IPS-11a (cell line): ENCODE measurements around the gene FOXP1.

ENCODE experiments used
- H3K4me3 ChIP-seq: one replicate; pipeline ENCODE4 v1.5.1; 2013; ENCODE audit warnings: low read depth, low read length, control low read depth

FOXP1 gene

GRCh38 chr3:71228156-71228866 lies 355.2 kb downstream of the FOXP1 start:
- no peak overlapping the region for H3K4me3 ChIP-seq

DNA sequence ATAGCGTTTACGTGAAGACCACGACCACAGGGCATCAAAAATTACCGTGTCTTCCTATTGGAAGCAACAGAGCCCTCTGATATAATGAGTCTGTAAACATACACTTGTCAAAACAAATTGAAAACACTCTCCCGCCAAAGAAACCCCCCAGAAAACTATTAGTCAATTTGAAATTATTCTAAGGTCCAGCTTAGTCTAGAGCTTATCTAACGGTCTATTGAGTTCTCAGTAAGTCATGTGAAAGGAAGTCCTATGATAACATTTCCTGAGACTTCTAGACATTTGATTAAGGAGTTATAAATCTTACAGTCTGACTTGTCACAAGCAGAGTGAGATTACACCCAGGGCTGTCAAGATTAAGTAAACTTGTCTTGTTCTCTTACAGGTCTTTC lies 356.3 kb downstream of the FOXP1 start:
- no peak overlapping the region for H3K4me3 ChIP-seq

GRCh38 chr3:71226565-71227269 lies 356.8 kb downstream of the FOXP1 start:
- no peak overlapping the region for H3K4me3 ChIP-seq

DNA sequence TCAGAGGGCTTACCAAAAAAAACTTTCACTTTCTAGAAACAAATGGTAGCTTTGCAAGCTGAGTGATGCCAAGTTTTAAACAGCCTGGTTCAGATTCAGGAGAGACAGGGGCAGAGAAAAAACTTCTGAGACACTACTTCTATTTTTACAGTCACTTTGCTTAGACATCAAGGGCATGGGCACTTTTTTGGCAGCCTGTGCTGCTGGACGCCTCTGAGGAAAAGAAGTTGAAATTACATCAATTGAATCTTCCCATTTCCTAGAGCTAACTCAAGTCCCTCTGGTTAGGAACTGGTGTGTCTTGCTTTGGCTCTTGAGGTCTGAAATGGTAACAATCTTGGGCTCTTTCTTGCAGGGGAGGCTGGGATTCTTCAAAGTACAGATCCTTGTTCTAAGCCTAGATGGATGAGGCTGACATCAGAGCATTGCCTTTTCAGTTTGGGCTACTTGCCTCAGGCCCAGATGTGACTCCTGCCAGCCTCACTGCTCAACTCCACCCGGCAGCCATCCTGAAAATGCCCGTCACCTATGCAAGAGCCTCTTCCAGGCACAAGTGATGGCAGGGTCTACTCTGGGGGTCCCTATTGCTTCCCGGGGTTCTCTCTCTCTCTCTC lies 357.5 kb downstream of the FOXP1 start:
- H3K4me3 ChIP-seq: no peak overlapping the region

DNA sequence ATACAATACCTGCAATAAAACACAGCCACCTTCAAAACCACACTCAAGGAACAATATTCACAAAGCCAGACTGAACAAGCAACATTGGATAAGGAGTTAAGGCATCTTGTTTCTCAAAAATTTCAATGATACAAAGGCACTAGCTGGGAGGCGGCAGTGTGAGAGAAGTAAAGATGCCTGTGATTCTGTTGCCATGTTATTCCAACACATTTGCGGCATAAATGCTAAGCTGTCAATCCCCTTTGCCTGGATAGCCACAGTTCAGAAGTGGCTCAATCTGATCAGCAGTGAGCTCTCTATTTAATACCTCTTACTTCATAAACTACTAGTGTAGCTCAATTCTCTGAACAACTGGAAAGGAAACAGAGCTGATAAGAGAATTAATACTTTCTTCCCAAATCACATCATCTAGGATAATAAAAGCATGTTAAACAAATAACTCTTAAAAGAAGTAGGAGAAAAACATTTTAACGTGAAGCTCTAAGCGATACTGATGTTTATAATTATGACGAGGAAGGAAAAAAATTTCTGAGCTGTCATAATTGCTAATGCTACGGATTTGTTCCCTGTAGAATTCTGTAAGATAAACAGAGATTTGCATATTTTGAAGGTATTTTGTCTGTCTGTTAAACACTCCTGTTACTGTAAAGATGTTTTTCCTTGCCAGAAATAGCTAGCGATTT lies 358.4 kb downstream of the FOXP1 start:
- no peak overlapping the region for H3K4me3 ChIP-seq

GRCh38 chr3:71219744-71220638 lies 363.5 kb downstream of the FOXP1 start:
- no peak overlapping the region for H3K4me3 ChIP-seq

- H3K4me3 ChIP-seq: no peak overlapping the region
Measured at GRCh38 chr3:71218508-71218907, 365.0 kb downstream of the FOXP1 start.

DNA sequence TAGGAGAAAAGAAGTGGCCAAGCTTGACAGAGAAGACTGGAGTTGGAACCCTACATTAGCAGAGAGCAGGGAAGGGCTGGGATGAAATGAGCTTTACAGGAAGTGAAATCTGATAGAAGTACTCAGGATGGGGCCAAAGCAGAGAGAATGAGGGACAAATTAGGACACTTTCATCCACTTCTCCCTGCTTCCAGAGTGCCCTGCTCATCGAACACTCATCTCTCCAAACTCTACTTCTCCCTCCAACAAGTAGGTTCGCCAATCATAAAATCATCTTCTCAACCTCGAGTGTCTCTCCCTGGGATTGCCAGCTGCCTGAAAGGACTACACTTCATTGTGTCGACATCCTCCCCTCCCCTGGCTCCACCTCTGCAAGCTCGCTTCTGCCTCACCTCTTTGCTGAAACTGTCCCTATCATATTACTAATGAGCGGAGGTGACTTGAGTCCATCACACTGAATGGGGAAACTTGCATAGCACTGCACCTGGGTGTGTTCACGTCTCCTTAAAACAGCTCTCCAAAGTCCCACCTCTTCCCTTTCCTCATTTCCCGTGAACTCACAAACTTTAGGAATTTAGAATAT lies 365.8 kb downstream of the FOXP1 start:
- no peak overlapping the region for H3K4me3 ChIP-seq

DNA sequence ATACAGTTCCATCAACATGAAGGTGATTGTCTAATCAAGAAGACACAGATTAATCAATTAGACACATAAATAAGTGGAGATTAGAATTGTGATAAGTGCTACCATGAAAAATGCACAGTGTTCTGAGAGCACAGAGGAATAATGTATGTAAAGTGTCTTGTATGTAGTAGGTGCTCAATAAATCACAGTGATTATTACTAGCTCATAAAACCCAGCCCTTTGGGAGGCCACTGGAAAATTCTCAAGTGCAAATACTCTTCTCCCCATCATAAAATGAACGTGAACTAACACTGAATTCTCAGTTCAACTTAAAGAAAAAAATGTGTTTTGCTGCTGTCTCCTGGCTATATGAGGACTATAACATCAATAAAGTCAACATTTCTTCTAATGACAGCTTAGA lies 368.2 kb downstream of the FOXP1 start:
- H3K4me3 ChIP-seq: no peak overlapping the region

DNA sequence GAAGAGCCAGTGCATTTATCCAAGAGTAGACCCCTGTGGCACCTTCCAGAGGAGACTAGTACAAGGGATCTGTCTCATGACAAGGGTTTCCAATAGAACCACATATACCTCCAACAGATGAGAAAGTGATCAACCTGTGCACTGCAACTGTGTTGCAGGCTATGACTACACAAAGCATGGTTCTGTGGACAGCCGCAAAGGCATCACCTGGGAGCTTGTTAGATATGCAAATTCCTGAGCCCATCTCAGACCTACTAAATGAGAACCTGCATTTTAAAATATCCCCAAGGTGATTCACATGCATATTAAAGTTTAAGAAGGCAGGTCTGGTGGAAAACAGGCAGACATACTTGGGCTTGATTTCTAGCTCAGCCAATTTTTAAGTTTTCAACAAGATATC lies 368.7 kb downstream of the FOXP1 start:
- H3K4me3 ChIP-seq: no peak overlapping the region

- no peak overlapping the region for H3K4me3 ChIP-seq
Measured at GRCh38 chr3:71214016-71214415, 369.5 kb downstream of the FOXP1 start.

- no peak overlapping the region for H3K4me3 ChIP-seq
Measured at GRCh38 chr3:71211083-71211482, 372.4 kb downstream of the FOXP1 start.

GRCh38 chr3:71210257-71211007 lies 373.1 kb downstream of the FOXP1 start:
- H3K4me3 ChIP-seq: no peak overlapping the region

DNA sequence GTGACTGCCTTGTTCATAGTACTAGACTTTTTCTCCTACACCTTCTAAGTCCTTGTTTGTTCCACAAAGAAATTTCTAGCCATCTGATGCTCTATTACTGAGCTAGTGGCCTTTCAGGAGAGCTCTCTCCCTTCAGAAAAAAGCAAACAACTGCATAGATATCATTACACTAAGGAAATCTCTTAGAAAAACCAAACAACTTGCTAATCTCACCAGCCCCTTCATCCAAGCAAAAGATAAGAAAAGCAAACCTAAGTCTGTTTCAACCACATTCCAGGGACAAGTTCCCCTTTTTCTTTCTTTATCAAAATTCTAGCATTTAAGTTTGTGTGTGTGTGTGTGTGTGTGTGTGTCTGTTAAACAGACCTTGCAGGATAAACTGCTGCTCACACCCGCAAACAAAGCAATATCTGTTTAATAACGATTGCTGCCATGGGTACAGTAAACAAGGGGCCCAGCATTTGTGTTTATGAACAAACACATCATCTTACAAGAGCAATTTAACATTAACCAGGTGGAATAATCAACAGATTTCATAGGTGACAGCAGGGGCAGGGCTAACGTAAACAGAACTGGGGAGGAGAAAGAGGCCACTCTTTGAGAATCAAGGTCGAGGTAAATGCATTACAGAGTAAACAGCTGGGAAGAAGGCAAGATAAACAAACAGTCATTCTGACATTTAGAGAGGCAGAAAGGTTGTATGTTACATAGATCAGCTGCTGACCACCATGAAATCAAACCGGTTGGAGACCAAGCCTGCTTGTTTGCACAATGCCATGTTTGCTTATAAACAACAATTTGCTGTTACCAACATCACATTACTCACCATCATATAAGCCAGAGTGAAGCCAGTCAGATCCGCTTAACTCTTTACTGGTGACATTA lies 375.1 kb downstream of the FOXP1 start:
- no peak overlapping the region for H3K4me3 ChIP-seq

DNA sequence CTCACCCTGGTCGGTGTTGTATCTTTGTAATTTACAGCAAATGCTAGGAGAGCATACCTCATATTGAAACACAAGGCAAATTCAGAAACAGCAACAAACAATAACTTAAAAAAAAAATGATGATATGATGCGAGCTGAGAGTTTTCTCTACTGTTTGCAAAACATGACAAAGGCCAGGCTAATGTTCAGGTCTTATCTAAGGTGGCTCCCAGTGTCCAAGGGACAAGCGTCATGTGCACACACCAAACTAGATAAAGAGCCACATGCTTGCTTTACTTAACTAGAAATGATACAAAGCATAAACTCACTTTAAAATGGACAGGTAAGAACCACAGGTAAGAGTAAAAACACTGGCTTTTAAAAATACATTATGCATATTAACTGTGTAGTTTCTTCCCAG lies 375.9 kb downstream of the FOXP1 start:
- H3K4me3 ChIP-seq: no peak overlapping the region

- no peak overlapping the region for H3K4me3 ChIP-seq
Measured at GRCh38 chr3:71206305-71207165, 377.0 kb downstream of the FOXP1 start.

DNA sequence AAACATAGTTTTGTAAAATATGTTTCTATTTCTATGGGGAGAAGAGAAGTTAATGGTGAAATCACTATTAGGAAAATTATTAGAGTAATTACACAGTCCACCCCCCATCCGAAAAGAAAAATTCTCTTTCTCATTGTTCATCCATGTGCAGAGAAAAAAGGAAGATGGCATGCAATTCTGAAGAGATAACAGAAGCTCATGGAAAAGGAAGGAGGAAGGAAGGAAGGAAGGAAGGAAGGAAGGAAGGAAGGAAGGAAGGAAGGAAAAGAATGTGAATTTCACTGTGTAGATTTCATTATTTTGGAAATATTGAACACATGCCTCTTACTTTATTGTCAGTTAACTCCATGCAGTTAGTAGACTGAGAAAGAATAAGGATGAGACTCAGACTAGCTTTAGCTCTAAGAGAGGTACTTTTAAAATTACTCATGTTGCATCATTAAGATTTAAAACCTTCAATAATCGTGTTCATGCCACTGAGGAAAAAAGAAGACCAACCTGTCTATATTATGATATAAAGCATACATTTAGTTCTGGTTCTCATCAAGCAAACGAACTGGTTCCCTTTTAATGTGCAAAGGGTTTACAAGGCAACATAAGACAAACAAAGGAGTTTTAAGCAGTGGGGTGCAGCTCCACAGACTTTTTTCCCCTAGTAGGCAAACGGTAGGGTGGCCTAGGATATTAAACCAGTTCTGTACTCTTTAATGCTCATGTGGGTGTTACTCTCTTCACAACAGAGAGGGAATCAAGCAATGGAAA lies 379.6 kb downstream of the FOXP1 start:
- H3K4me3 ChIP-seq: no peak overlapping the region
